Stimulated activated CD4-positive, alpha-beta T cell treated with anti-CD3 and anti-CD28 coated beads, TNF-alpha, amount 100 ng/mL, for 24 hours (primary cell): ENCODE results near the gene UGT1A8.

Source experiments
- DNase-seq, 3 experiments: peaks; one replicate each; pipeline ENCODE4 v3.0.0-alpha.2; 2020; ENCODE audit warnings: low read depth in 3 of 3

UGT1A8 gene

DNA sequence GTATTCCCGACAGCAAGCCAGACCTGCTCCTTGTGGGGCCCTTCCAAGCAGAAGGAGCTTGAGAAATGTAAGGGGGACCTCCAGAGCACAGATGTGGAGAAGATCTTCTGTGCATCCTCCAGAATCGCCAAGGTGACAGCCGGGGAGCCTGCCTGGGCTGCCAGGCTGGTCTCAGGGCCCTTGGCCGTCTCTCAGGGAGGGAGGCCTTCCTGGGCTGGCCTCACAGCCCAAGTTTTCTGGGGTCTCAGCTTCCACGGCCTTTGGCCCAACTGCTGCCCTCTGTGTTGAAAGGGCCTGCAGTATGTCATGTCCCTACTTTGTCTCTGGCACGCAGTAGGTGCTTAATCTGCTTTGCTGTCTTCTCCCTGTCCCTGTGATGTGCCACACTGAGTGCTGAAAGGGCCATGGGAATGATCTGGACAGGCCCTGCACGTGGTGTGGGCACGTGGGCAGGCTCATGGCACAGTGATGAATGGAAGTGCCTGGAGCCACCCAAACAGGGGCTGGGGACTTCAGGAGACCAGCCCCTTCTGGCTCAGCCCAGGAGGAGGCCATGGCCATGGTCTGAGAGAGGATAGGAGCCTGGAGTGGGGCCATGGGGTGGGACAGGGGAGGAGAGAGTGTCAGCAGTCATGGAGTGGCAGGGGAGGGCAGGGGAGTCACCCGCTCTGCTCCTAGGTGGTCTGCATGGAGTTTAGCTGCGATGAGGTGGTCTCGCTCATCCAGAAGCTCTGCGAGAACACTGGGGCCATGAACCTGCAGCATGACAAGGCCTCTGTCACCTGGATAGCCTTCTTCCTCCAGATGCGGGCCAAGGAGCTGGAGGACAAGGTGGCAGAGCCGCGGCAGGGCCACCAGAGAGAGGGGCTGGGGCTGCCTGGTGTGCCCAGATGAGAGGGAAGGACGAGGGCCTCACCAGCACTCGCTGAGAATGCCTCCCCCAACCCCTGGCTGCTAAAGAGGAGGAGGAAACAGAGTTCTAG is 201.5 kb downstream of the UGT1A8 start:
- no peak for DNase-seq

DNA sequence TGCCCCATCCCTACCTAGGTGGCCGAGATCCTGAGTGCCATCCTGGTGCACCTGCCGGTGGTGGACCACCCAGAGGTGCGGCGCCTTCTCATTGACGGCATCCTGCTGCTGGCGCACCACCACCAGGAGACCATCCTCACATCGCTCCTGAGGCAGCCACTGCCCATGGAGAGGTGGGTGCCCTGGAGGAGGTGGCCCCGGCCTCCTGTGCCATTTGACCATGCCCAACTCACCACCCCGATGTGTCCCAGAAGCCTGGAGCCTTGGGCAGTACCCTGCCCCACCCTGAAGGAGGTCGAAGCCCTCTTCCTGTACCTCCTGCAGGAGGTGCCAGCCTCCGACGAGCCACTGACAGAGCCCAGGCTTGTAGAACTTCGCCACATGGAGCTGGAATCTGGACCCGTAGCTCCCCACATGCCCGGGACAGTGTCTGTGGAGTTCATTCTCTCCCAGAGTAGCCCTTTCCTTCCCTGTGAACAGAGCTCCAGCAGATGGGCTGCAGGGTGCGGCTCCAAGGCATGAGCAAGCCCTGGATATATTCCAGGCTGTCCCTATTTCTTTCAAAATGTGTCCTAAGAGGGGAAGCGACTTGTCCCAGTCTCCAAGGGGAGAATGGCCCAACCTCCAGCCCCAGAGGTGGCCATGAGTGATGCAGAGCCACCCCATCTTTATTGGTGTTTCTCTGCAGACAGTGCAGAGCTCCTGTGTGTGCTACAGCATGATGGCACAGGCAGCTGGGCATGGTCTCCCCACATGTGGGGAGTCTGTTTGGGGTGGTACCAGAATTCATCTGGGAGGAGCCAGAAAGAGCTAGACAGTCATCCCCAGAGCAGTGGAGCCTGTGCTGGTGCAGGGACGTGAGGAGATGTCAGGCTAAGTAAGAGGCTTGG is 202.7 kb downstream of the UGT1A8 start:
- no peak for DNase-seq

DNA sequence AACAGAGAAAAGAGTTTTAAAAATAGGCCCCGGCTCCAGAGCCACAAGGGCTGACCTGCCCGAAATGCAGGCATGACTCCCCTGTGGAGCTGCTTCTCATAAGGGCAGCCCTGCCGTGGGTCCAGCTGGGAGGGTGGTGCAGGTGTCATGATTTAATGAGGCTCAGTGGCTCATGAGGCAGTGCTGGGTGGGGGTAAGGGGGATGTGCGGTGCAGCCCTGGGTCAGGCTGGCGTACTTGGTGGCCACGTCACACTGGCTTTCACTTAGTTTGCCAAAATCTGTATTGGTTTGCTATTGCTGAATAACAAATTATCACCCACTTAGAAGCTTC is 203.3 kb downstream of the UGT1A8 start:
- DNase-seq, result no peak

DNA sequence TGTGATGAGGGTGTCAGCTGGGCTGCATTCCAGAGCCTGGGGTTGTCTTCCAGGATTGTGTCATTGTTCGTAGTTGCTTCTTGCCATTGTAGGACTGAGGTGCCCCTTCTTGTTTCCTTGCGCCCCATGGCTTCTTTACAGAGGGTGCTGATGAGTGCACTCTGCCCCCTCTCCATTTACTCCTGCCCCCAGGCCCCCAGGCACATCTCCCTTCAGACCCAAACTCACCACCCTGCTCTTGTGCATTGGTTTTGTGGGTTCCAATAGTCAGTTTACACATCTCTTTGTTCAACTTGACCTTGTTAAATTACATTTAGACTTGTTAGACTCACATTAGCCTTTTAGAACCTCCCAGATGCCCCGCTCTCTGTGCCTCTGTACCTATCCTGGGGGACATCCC is 203.8 kb downstream of the UGT1A8 start:
- DNase-seq, result no peak

DNA sequence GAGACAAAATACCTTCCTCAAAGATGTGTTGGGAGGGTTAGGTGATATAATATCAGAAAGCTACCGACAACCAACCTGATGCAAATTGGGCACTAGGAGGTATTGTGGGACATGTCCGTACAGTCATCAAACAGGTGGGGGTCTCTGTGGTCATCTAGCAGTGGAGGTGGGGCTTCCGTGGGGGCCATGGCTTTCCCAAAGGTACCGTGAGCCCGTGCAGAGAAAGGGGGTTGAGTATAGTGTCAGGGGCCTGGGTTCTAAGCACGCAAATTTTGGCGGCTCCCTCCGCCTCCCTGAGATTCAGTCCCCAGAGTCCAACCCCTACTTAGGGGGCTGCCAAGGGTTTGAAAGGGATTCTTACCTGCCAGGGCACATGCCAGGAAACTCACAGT is 204.3 kb downstream of the UGT1A8 start:
- no peak for DNase-seq

DNA sequence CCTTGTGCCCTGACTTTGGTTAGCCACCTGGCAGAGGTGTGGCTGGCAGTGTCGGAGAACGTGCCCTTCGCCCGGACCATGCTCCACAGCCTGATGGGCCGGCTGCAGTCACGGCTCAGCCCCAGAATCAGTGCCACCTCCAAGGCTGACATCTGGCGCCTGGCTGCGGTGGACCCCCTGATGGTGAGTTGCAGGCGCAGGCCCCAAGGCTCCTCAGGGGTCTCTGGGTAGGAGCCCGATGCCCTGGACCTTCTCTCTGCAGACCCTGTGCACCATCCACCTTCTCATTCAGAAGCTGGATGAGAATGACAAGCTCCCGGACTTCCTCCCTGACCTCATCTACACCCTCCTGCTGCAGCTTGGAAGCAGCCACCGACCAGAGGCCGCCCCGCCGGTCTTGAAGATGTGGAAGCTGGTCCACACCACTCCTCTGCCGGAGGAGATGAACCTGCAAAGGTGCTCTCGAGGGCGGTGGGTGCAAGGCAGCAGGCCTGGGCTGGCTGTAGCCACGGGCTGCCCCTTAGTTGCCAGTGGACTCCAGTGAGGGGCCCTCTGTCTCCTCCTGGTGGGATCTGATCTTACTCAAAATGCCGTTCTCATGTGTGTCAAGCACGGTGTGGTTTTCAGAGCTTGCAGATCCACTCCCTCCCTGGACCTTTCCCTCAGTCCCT is 204.8 kb downstream of the UGT1A8 start:
- no peak for DNase-seq
